C4-2B (cell line): ENCODE results near the gene AIFM3.

Experiments used
- CTCF ChIP-seq: fragments of 450-650 bp; conservative IDR thresholded peaks from 2 replicates; pipeline ENCODE4 v1.5.1; 2017; ENCODE audit warnings: mild to moderate bottlenecking
- ZFX ChIP-seq: fragments of 450-650 bp; IDR thresholded peaks from 2 replicates; pipeline ENCODE4 v1.6.1; 2017

DNA sequence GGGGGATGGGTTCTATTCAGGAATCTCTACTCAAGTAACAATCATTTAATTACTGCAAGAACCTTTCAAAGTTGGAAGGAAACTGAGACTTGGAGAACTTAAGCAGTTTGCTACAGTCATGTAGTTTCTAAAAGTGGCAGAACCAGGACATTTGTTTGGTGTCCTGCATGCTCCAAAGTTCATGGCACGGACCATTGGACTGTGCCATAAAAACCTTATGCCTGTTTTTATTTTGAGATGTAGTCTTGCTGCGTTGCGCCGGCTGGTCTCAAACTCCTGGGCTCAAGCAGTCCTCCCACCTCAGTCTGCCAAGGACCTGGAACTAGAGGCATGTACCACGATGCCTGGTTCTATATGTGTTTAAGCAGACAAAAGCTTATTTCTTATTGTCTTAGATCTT is 18.6 kb upstream of the AIFM3 start:
- TF ChIP-seq ZFX, result no peak
- TF ChIP-seq CTCF, result no peak
